ENCODE data around the gene MRM3.
"Not testable (repeated sequence)": the region's sequence is repeated elsewhere in the genome, so short reads cannot be mapped to it uniquely, and the experiment has no call there.

The MRM3 gene

DNA sequence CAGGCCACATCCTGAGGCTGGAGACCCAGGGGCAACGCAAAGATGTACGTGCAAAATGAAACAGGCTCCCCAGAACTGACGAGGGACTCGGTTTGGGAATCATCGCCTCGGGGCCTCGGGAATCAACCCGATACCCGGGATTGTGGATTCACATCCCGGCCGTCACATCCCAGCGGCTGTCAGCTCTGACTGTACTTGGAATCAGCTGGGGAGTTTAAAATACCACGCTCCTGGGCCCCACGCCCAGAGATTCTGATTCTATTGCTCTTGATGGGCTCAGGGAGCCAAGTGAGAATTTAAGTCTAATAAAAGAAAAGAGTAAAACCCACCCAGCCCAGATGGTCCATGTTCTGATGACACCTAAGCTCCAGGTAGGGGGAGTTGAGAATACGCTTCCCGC is 42.2 kb downstream of the MRM3 start:
- no peak for DNase-seq (ENCODE audit: low read depth, low spot score)

DNA sequence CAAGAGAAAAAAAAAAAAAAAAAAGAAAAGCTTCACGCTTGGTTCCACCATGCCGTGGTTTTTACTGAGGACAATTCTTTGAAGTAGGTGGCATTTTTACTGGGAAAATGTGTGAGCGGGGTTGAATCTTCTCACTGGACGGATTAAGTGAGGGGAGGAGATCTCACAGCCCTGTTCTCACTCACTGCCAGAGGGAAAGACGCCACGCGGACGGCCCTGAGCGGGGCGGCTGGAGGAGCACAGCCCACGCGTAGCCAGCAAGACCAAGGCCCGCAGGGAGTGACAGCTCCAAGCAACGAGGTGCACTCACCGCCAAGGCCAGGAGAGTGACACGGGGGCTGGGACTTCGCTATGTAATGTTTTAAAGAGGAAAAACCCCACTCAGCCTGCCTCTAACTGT is 43.1 kb downstream of the MRM3 start:
- no peak for DNase-seq (ENCODE audit: low read depth, low spot score)

DNA sequence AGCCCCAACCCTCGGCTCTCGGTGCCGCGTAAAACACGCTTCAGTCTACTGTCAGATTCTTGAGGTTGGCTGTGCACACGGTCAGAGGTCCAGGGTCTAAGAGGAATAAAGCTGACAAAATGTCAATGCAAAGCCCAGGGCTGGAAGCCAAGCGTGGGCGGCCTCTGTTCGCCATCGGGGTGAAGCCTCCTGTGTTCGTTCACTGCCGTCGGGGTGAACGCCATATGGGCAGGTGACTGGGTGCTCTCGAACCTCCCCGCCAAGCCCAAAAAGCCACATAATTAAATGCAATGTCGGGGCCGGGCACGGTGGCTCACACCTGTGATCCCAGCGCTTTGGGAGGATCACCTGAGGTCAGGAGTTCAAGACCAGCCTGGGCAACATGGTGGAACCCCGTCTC is 44.6 kb downstream of the MRM3 start:
- no peak for DNase-seq (ENCODE audit: low read depth, low spot score)

DNA sequence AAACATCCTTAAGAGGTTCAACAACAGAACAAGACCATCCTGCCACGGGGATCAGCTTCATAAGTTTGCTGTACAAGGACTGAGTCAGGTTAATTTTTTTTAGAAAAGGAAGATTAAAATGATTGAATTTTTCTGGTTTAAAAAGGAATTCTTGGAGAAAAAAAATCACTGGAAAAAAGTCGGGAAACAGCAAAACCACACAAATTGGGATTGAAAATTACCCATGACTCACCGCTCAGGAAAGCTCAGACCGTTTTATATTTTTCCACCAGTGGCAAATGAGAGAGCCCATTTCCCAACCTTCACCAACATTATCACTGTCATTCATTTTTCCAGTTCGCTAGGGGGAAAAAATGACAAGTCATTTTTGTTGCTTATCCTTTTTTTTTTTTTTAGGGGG is 46.6 kb downstream of the MRM3 start:
- DNase-seq (ENCODE audit: low read depth, low spot score) = no peak

DNA sequence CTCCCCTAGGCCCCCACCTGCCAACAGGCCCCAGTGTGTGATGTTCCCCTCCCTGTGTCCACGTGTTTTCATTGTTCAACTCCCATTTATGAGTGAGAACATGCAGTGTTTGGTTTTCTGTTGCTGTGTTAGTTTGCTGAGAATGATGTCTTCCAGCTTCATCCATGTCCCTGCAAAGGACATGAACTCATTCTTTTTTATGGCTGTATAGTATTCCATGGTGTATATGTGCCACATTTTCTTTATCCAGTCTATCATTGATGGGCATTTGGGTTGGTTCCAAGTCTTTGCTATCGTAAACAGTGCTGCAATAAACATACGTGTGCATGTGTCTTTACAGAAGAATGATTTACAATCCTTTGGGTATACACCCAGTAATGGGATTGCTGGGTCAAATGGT is 47.5 kb downstream of the MRM3 start:
- not testable (repeated sequence) for DNase-seq (ENCODE audit: low read depth, low spot score)

DNA sequence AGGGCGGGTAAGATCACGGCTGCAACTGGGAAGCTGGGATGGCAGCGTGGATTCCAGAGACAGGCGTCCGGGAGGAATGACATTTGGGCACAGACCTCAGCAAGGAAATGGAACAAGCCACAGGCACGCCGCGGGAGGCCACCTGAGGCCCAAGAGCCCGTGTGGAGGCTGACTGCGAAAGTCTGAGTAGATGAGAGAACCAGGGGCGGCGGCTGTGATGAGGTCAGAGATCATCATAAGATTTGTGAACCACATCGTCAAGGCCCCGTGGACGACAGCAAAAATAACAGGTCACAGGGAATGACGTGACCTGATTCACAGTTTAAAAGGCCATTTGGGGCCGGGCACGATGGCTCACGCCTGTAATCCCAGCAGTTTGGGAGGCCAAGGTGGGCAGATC is 48.2 kb downstream of the MRM3 start:
- DNase-seq (ENCODE audit: low read depth, low spot score) = no peak

DNA sequence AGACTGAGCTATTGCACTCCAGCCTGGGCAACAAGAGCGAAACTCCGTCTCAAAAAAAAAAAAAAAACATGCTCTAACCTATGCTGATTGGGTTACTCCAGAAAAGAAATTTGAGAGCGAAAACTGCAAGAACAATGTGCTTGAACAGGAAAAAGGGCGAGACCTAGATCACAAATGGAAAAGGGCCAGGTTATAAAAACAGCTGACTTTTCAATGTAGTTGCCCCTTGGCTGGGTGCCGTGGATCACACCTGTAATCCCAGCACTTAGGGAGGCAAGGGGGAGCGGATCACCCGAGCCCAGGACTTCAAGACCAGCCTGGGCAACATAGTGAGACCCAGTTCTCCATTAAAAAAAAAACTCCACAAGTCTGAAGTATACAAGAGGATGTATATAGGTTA is 48.8 kb downstream of the MRM3 start:
- no peak for DNase-seq (ENCODE audit: low read depth, low spot score)

DNA sequence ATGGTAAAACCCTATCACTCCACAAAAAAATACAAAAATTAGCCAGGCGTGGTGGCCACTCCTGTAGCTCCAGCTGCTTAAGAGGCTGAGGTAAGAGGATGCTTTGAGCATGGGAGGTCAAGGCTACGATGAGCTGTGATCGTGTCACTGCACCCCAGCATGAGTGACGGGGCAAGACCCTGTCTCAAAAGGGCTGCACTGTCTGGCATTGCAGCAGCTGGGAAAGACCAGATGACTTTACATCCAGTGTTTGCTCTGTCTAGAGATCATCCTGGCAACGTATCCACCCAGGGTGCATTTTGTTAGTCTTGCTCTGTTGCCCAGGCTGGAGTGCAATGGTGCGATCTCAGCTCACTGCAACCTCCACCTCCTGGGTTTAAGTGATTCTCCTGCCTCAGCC is 52.0 kb downstream of the MRM3 start:
- DNase-seq (ENCODE audit: low read depth, low spot score) = no peak

DNA sequence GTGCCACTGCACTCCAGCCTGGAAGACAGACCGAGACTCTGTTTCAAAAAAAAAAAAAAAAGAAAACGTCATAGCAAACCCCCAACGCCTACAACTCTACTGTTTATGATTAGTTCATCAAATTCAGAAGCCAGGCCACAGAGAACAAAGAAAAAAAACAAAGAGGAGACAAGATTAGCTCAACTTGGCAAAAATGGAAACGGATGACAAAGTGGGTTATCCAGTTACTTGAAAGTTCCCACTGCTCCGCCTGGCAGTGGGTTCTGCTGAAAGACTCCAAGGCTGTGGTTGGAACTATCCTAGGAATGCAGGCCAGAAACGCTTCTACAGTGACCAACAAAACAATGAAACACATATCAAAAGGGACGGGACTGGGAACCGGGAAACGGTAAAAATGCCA is 53.1 kb downstream of the MRM3 start:
- peak; percentile 84 for DNase-seq (ENCODE audit: low read depth, low spot score)

DNA sequence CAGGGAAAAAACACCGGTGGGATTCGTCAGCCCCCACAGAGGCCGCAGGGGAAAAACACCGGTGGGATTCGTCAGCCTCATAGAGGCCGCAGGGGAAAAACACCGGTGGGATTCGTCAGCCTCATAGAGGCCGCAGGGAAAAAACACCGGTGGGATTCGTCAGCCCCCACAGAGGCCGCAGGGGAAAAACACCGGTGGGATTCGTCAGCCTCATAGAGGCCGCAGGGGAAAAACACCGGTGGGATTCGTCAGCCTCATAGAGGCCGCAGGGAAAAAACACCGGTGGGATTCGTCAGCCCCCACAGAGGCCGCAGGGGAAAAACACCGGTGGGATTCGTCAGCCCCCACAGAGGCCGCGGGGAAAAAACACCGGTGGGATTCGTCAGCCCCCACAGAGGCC is 53.6 kb downstream of the MRM3 start:
- DNase-seq (ENCODE audit: low read depth, low spot score) = not testable (repeated sequence)

DNA sequence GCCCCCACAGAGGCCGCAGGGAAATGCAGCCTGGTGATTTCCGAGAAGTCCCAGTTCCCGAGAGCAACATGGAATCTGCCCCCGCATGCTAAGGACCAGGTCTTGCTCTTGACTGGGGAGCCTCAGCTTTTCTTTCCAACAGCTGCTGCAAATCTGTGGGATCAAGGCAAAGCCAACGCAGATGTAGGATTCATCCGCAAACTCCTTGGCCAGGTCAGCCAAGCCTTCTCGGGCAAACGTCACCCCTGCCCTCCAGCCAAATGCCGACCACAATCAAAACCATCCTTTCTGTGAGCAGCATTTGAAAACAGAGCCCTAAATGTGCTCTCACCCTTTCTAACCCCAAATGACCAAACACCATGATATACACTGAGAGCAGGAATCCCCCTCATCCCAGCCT is 54.0 kb downstream of the MRM3 start:
- no peak for DNase-seq (ENCODE audit: low read depth, low spot score)

DNA sequence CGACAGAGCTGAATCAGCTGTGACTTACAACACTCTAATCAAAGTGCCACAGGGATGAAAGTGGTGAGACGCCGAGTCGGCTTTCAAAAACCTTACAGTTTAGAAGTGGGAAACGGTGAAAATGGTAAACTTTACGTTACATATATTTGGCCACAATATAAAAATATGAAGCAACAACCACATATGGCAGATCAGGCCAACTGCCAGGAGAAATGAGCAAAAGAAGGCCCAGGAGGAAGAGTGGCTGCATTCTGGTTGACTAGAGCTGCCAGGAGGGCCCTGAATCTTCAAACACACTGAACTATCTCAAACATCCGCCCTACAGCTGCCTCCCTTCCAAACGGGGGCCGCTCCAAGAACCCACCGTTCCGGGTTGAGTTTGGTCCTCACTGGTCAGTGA is 56.3 kb downstream of the MRM3 start:
- no peak for DNase-seq (ENCODE audit: low read depth, low spot score)

DNA sequence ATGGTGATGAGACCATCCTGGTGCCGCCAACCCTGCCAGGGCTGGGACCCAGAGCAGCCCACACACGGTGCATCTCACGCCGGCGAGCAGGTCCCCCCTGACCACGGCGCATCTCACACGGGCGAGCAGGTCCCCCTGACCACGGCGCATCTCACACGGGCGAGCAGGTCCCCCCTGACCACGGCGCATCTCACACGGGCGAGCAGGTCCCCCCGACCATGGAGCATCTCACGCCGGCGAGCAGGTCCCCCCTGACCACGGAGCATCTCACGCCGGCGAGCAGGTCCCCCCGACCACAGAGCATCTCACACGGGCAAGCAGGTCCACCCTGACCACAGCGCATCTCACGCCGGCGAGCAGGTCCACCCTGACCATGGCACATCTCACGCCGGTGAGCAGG is 59.2 kb downstream of the MRM3 start:
- DNase-seq (ENCODE audit: low read depth, low spot score) = no peak
